Loucy (cell line): ENCODE measurements around the gene CAPN14.

Experiments
- CTCF ChIP-seq: fragments of 200-600 bp; sonication (generic); conservative IDR thresholded peaks from 2 replicates; pipeline ENCODE4 v1.5.1; 2014; ENCODE audit warnings: mild to moderate bottlenecking, antibody characterized with exemption, low read length
- EZH2phosphoT487 ChIP-seq: fragments of 200-600 bp; IDR thresholded peaks from 2 replicates; pipeline ENCODE4 v1.6.1; 2018; ENCODE audit warnings: antibody characterized with exemption, mild to moderate bottlenecking, moderate library complexity, borderline replicate concordance

DNA sequence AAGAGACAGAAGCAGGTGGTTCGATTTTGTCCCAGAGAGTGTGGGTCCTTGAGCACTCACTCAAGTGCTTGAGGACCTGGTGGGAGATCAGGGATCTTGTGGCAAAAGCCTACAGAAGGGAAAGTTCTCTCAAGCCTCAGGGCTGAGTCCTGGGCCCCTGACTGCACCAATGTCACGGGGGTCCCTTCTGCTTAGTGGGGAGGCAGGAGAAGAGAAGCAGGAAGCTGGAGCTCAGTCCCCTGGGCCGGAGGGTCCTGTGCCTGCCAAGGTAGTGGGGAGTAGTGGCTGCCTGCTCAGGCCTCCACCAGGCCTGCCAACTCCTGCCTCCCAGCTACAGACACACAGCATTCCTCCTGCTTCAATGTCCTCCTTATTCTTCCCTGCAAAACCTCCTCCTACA lies 11.7 kb downstream of the CAPN14 start:
- TF ChIP-seq CTCF (no peak), EZH2phosphoT487 (no peak)
